Neural progenitor cell (in vitro differentiated cells): ENCODE data around the gene ALDH3A1. TPM values are rescaled to one million over a fixed set of nuclear protein-coding genes. Genes with fewer than 3 reads are reported as not detected.

Experiments
- DNase-seq: peaks from one replicate; pipeline ENCODE4 v3.0.0-alpha.2; 2016; ENCODE audit warnings: low spot score
- H2AFZ ChIP-seq: fragments of 200-600 bp; sonication (generic); replicated peaks from 2 replicates; pipeline ENCODE4 v1.6.1; 2016; ENCODE audit warnings: antibody characterized with exemption
- H3F3A ChIP-seq: fragments of 200-600 bp; sonication (generic); 2 replicates; pipeline ENCODE4 v1.6.1; 2016; ENCODE audit warnings: antibody characterized with exemption, low read depth
- H3K27ac ChIP-seq: fragments of 200-600 bp; sonication (generic); 2 replicates; pipeline ENCODE4 v1.5.1; 2016; ENCODE audit warnings: mild to moderate bottlenecking
- H3K27me3 ChIP-seq: fragments of 200-600 bp; sonication (generic); 2 replicates; pipeline ENCODE4 v1.6.1; 2016; ENCODE audit warnings: mild to moderate bottlenecking, moderate library complexity
- H3K36me3 ChIP-seq: fragments of 200-600 bp; sonication (generic); 2 replicates; pipeline ENCODE4 v1.5.1; 2016
- H3K4me1 ChIP-seq: fragments of 200-600 bp; sonication (generic); 2 replicates; pipeline ENCODE4 v1.6.1; 2016; ENCODE audit warnings: mixed run types
- H3K4me2 ChIP-seq: fragments of 200-600 bp; sonication (generic); 2 replicates; pipeline ENCODE4 v1.6.1; 2016
- H3K4me3 ChIP-seq: fragments of 200-600 bp; sonication (generic); 2 replicates; pipeline ENCODE4 v1.5.1; 2016
- H3K79me2 ChIP-seq: fragments of 200-600 bp; sonication (generic); 2 replicates; pipeline ENCODE4 v1.6.1; 2016; ENCODE audit warnings: low read depth
- H3K9ac ChIP-seq: fragments of 200-600 bp; sonication (generic); 2 replicates; pipeline ENCODE4 v1.6.1; 2016
- H3K9me3 ChIP-seq: fragments of 200-600 bp; sonication (generic); 2 replicates; pipeline ENCODE4 v1.5.1; 2016; ENCODE audit warnings: low read depth
- H4K20me1 ChIP-seq: fragments of 200-600 bp; sonication (generic); 2 replicates; pipeline ENCODE4 v1.6.1; 2016; ENCODE audit warnings: low read depth
- H3K27ac Mint-ChIP-seq: 3 replicates; pipeline ENCODE4 v1.8.0; 2021; ENCODE audit warnings: mixed read lengths
- H3K27me3 Mint-ChIP-seq: 2 replicates; pipeline ENCODE4 v1.8.0; 2022; ENCODE audit warnings: low read depth, mild to moderate bottlenecking, inconsistent platforms, moderate library complexity, mixed read lengths; ENCODE audit not compliant: insufficient read depth
- H3K36me3 Mint-ChIP-seq: 3 replicates; pipeline ENCODE4 v1.8.0; 2021; ENCODE audit warnings: mixed read lengths
- H3K4me1 Mint-ChIP-seq: 3 replicates; pipeline ENCODE4 v1.8.0; 2021; ENCODE audit warnings: mixed read lengths
- H3K4me3 Mint-ChIP-seq: 3 replicates; pipeline ENCODE4 v1.8.0; 2021; ENCODE audit warnings: mild to moderate bottlenecking, moderate library complexity, mixed read lengths
- H3K9me3 Mint-ChIP-seq: 3 replicates; pipeline ENCODE4 v1.8.0; 2020; ENCODE audit warnings: mixed read lengths
- EZH2 ChIP-seq: fragments of 200-600 bp; sonication (generic); IDR thresholded peaks from 2 replicates; pipeline ENCODE4 v1.6.1; 2017; ENCODE audit warnings: antibody characterized with exemption, mild to moderate bottlenecking, moderate library complexity
- EZH2phosphoT487 ChIP-seq: fragments of 200-600 bp; sonication (generic); IDR thresholded peaks from 2 replicates; pipeline ENCODE4 v1.6.1; 2017; ENCODE audit warnings: antibody characterized with exemption
- total RNA-seq: library from RNA; depleted of rRNA; stranded (reverse); fragments of >200 nt; gene quantifications from 2 replicates; pipeline ENCODE4 v1.2.3, GENCODE V29; 2015; ENCODE audit warnings: low replicate concordance
- TF ChIP-seq, protein P1 (sequence below): fragments of 200-600 bp; sonication (generic); IDR thresholded peaks from 2 replicates; pipeline ENCODE4 v1.5.1; 2017; ENCODE audit warnings: antibody characterized with exemption, mild to moderate bottlenecking

The ALDH3A1 gene
- total RNA-seq, 1 donor from 2014 or later = not detected

DNA sequence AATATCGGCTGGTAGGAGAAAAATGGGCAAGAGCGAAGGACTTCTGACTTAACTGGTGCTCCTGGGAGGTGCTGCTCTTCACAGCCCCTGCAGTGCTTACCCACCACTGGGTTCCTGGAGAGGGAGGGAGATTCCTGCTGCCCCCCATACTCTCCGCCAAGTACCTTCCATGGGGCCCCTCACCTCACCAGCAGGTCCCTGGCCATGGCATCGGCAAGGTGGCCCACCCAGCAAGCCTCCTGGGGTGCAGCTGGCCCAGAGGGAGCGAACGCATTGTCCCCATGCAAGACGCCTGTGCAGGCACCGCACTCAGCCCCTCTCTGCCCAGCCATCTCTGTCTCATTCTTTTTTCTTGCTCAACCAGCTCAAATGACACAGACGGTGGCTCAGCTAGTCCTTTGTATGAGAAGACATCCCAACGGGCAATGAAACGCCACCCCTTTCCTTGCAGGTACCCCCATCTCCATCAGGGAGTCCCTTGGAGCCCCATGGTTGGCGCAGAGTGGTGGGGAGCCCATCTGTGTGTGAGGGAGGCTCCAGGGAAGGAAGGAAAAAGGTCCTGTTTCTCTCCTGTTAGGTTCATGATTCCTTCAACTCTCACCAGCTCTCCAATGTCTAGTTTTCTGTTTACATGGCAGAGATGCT is 9.6 kb upstream of the ALDH3A1 start:
- H3K4me3 Mint-ChIP-seq = no peak overlapping the region
- no peaks in the 10 kb centered on the region for H3K4me1 Mint-ChIP-seq

DNA sequence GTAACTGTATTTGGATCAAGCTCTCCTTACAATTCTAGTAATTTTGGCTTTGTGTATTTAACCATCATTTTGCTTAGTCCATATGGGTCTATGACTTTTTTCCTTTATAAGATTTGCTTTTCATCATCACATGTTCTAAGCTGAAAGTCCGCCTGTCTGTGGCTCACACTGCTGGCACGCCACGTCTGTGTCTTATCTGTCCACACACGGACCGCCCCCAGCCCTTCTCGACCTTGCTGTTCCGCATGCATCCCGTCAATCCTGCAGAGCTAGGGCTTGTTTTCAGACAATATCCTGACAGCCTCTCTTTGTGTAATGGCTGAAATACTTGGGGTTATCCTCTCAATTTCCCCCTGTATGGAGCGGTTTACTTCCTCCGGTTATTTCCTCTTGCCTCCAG is 8.4 kb upstream of the ALDH3A1 start:
- no peaks in the 10 kb centered on the region for H3K79me2 ChIP-seq
- H3K4me3 Mint-ChIP-seq = no peak overlapping the region
- H3K27me3 Mint-ChIP-seq = peaks cover 18% of the 10 kb centered on the region
- TF ChIP-seq EZH2 = no peak
- TF ChIP-seq, protein P1, sequence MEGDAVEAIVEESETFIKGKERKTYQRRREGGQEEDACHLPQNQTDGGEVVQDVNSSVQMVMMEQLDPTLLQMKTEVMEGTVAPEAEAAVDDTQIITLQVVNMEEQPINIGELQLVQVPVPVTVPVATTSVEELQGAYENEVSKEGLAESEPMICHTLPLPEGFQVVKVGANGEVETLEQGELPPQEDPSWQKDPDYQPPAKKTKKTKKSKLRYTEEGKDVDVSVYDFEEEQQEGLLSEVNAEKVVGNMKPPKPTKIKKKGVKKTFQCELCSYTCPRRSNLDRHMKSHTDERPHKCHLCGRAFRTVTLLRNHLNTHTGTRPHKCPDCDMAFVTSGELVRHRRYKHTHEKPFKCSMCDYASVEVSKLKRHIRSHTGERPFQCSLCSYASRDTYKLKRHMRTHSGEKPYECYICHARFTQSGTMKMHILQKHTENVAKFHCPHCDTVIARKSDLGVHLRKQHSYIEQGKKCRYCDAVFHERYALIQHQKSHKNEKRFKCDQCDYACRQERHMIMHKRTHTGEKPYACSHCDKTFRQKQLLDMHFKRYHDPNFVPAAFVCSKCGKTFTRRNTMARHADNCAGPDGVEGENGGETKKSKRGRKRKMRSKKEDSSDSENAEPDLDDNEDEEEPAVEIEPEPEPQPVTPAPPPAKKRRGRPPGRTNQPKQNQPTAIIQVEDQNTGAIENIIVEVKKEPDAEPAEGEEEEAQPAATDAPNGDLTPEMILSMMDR = no peak
- no peak for TF ChIP-seq EZH2phosphoT487
- no peak for DNase-seq
- H2AFZ ChIP-seq = no peak overlapping the region
- H3K36me3 ChIP-seq = no peaks in the 10 kb centered on the region
- no peaks in the 10 kb centered on the region for H3F3A ChIP-seq
- H3K4me1 Mint-ChIP-seq = no peaks in the 10 kb centered on the region
- no peak overlapping the region for H3K27ac Mint-ChIP-seq
- H3K27me3 ChIP-seq = no peaks in the 10 kb centered on the region
- no peaks in the 10 kb centered on the region for H3K9me3 ChIP-seq
- no peak overlapping the region for H3K4me3 ChIP-seq
- H3K36me3 Mint-ChIP-seq = no peaks in the 10 kb centered on the region
- peaks cover 3% of the 10 kb centered on the region for H3K4me1 ChIP-seq
- H3K9ac ChIP-seq = no peak overlapping the region
- no peak overlapping the region for H3K27ac ChIP-seq
- H4K20me1 ChIP-seq = no peaks in the 10 kb centered on the region
- no peak overlapping the region for H3K4me2 ChIP-seq
- no peaks in the 10 kb centered on the region for H3K9me3 Mint-ChIP-seq

More for the DNA sequence above, 9.6 kb upstream of the ALDH3A1 start:
- no peaks in the 10 kb centered on the region for H4K20me1 ChIP-seq
- Mint-ChIP-seq H3K36me3 (no peaks in the 10 kb centered on the region), H3K9me3 (no peaks in the 10 kb centered on the region), H3K27ac (no peak overlapping the region), H3K27me3 (peaks cover 18% of the 10 kb centered on the region)
- no peak overlapping the region for H3K27ac ChIP-seq
- H3K27me3 ChIP-seq = no peaks in the 10 kb centered on the region
- H3K4me1 ChIP-seq = peaks cover 3% of the 10 kb centered on the region
- no peak for TF ChIP-seq EZH2phosphoT487
- no peak for TF ChIP-seq EZH2
- TF ChIP-seq, protein P1 = no peak
- no peaks in the 10 kb centered on the region for H3K9me3 ChIP-seq
- no peak overlapping the region for H3K4me2 ChIP-seq
- DNase-seq = no peak
- no peak overlapping the region for H2AFZ ChIP-seq
- no peak overlapping the region for H3K4me3 ChIP-seq
- no peaks in the 10 kb centered on the region for H3K79me2 ChIP-seq
- H3K36me3 ChIP-seq = no peaks in the 10 kb centered on the region
- no peak overlapping the region for H3K9ac ChIP-seq
- H3F3A ChIP-seq = no peaks in the 10 kb centered on the region

DNA sequence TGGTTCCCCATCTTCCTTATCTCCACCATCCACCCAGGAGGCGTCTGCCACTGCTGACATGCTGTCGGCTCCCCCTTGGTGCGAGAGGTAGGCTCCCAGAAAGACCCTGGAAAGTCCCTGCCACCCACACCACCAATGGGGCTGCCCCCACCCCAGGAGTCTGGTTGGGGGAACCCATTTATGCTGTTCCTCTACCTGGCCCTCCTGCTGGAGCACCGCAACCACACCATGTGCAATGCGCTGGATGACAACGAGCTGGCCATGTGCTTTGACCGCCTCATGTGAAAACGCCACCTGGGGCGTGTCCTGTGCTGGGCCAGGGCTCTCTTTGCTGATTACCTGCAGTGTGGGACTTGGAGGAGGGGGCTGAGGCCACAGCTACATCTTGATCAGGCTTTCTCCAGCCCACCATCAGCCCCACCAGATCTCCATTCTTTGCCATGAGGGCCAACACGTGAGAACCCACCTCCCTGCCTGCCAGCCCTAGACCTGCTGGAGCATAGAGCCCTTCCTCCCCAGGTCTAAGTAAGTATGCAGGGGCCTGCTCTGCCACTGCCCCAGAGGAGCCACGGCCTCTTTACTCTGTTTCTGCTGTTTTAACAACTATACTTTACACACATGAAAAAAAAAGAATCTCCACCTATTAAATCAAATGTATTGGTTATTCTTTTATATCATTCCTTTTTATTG is 7.9 kb upstream of the ALDH3A1 start:
- H4K20me1 ChIP-seq = no peaks in the 10 kb centered on the region
- no peaks in the 10 kb centered on the region for H3F3A ChIP-seq
- H3K27ac Mint-ChIP-seq = no peak overlapping the region
- H3K27me3 ChIP-seq = no peaks in the 10 kb centered on the region
- H3K36me3 ChIP-seq = no peaks in the 10 kb centered on the region
- H3K27ac ChIP-seq = no peak overlapping the region
- no peak overlapping the region for H3K4me2 ChIP-seq
- H3K36me3 Mint-ChIP-seq = no peaks in the 10 kb centered on the region
- no peaks in the 10 kb centered on the region for H3K4me1 Mint-ChIP-seq
- H3K4me3 ChIP-seq = no peak overlapping the region
- H3K9me3 ChIP-seq = no peaks in the 10 kb centered on the region
- H3K27me3 Mint-ChIP-seq = peaks cover 15% of the 10 kb centered on the region
- H3K4me3 Mint-ChIP-seq = no peak overlapping the region
- no peaks in the 10 kb centered on the region for H3K79me2 ChIP-seq
- no peak for DNase-seq
- no peaks in the 10 kb centered on the region for H3K9me3 Mint-ChIP-seq
- H3K9ac ChIP-seq = no peak overlapping the region
- H3K4me1 ChIP-seq = peaks cover 3% of the 10 kb centered on the region
- H2AFZ ChIP-seq = no peak overlapping the region
- TF ChIP-seq EZH2 = no peak
- TF ChIP-seq EZH2phosphoT487 = no peak
- TF ChIP-seq, protein P1 = no peak
